CD4-positive, alpha-beta T cell treated with Interleukin-12 subunit alpha and Interleukin-12 subunit beta, for 1 hour (primary cell): Measurements from ENCODE around the gene SMARCAD1.
"Not testable (repeated sequence)": the region's sequence is repeated elsewhere in the genome, so short reads cannot be mapped to it uniquely, and the experiment has no call there.

Source experiments
- DNase-seq: peaks from one replicate; pipeline ENCODE4 v3.0.0-alpha.2; 2020

The SMARCAD1 gene

GRCh38 chr4:94235825-94236224 lies 28.2 kb downstream of the SMARCAD1 start:
- DNase-seq, result no peak

- DNase-seq, result no peak
These were observed 29.6 kb downstream of the SMARCAD1 start for GRCh38 chr4:94237271-94237670.

- DNase-seq, result no peak
These were observed 30.5 kb downstream of the SMARCAD1 start for GRCh38 chr4:94238160-94238559.

GRCh38 chr4:94240384-94240783 lies 32.7 kb downstream of the SMARCAD1 start:
- DNase-seq, result no peak

- DNase-seq, result no peak
These were observed 36.6 kb downstream of the SMARCAD1 start for GRCh38 chr4:94244087-94244828.

- DNase-seq, result no peak
These were observed 37.1 kb downstream of the SMARCAD1 start for GRCh38 chr4:94244829-94245185.

GRCh38 chr4:94251094-94251493 lies 43.4 kb downstream of the SMARCAD1 start:
- no peak for DNase-seq

GRCh38 chr4:94253036-94253435 lies 45.4 kb downstream of the SMARCAD1 start:
- no peak for DNase-seq

- DNase-seq, result no peak
These were observed 48.6 kb downstream of the SMARCAD1 start for GRCh38 chr4:94256144-94256783.

- DNase-seq, result no peak
These were observed 49.2 kb downstream of the SMARCAD1 start for GRCh38 chr4:94256828-94257227.

- DNase-seq, result no peak
These were observed 54.7 kb downstream of the SMARCAD1 start for GRCh38 chr4:94262163-94263016.

GRCh38 chr4:94267037-94267436 lies 59.4 kb downstream of the SMARCAD1 start:
- DNase-seq, result no peak

GRCh38 chr4:94271248-94271647 lies 63.6 kb downstream of the SMARCAD1 start:
- DNase-seq, result no peak

- no peak for DNase-seq
These were observed 67.2 kb downstream of the SMARCAD1 start for GRCh38 chr4:94274912-94275311.

- DNase-seq, result no peak
These were observed 68.5 kb downstream of the SMARCAD1 start for GRCh38 chr4:94276204-94276603.

- no peak for DNase-seq
These were observed 69.9 kb downstream of the SMARCAD1 start for GRCh38 chr4:94277534-94277933.

GRCh38 chr4:94278781-94279180 lies 71.1 kb downstream of the SMARCAD1 start:
- DNase-seq, result no peak

GRCh38 chr4:94284889-94285288 lies 77.2 kb downstream of the SMARCAD1 start:
- no peak for DNase-seq

- DNase-seq, result no peak
These were observed 78.0 kb downstream of the SMARCAD1 start for GRCh38 chr4:94285666-94286065.

GRCh38 chr4:94290245-94290644 lies 82.6 kb downstream of the SMARCAD1 start:
- DNase-seq, result no peak

- DNase-seq, result not testable (repeated sequence)
These were observed 86.3 kb downstream of the SMARCAD1 start for GRCh38 chr4:94293981-94294380.

- DNase-seq, result not testable (repeated sequence)
These were observed 87.8 kb downstream of the SMARCAD1 start for GRCh38 chr4:94295473-94295872.

- no peak for DNase-seq
These were observed 91.1 kb downstream of the SMARCAD1 start for GRCh38 chr4:94298725-94299252.
